ENCODE results near the gene KIAA1671. TPM values are rescaled to one million over a fixed set of nuclear protein-coding genes. Genes with fewer than 3 reads are reported as not detected.

Gene KIAA1671
- total RNA-seq, 1 experiment from 2014 or later, result 18.6 TPM

DNA sequence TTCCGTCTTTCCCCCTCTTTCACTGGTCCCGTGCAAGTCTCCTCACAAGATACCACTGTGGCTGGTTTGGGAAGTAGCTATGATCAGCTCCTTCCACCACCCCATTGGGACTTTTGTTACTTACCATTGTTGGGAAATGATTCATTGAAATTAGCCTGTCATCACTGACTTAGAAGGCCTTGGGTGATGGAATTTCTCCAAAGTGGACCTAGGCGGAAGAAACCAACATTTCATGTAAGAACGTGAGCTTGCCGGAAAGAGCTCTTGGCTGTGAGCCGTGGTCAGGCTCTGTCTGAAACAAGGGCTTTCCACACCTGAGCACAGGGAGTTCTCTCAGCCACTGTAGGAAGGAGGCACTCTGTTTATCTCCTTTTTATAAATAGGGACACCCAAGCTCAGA is 223.7 kb downstream of the KIAA1671 start:
- Histone ChIP-seq H3K36me3 (ENCODE audit: low read depth, low read length) (no peaks in the 10 kb centered on the region), H3K4me2 (ENCODE audit: low read length) (no peak overlapping the region), H4K20me1 (ENCODE audit: low read length) (no peaks in the 10 kb centered on the region), H3K4me1 (ENCODE audit: insufficient read depth, low read length) (no peaks in the 10 kb centered on the region), H2AFZ (ENCODE audit: low read length) (no peak overlapping the region), H3K27me3 (ENCODE audit: low read length) (no peaks in the 10 kb centered on the region), H3K79me2 (ENCODE audit: low read length) (no peaks in the 10 kb centered on the region), H3K9me2 (replicated peaks; ENCODE audit: low read length) (no peaks in the 10 kb centered on the region), H3F3A (ENCODE audit: low read length, unreplicated experiment) (no peaks in the 10 kb centered on the region), H3K9me3 (ENCODE audit: low read length) (no peaks in the 10 kb centered on the region), H3K27ac (ENCODE audit: low read length) (no peak overlapping the region), H3K4me3 (ENCODE audit: low read length) (no peak overlapping the region), H3K9ac (ENCODE audit: low read length) (no peak overlapping the region)
- ChIA-PET POLR2A (ENCODE audit: unreplicated experiment) (no interaction called here), CTCF (no interaction called here)
- intact Hi-C loops (cut with micrococcal nuclease), result no loop called here
- no peak for DNase-seq
- TF ChIP-seq, protein P1, sequence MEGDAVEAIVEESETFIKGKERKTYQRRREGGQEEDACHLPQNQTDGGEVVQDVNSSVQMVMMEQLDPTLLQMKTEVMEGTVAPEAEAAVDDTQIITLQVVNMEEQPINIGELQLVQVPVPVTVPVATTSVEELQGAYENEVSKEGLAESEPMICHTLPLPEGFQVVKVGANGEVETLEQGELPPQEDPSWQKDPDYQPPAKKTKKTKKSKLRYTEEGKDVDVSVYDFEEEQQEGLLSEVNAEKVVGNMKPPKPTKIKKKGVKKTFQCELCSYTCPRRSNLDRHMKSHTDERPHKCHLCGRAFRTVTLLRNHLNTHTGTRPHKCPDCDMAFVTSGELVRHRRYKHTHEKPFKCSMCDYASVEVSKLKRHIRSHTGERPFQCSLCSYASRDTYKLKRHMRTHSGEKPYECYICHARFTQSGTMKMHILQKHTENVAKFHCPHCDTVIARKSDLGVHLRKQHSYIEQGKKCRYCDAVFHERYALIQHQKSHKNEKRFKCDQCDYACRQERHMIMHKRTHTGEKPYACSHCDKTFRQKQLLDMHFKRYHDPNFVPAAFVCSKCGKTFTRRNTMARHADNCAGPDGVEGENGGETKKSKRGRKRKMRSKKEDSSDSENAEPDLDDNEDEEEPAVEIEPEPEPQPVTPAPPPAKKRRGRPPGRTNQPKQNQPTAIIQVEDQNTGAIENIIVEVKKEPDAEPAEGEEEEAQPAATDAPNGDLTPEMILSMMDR (conservative IDR thresholded peaks at IDR 0.05; ENCODE audit: low read depth, low read length), result no peak
- TF ChIP-seq EZH2phosphoT487 (IDR thresholded peaks at IDR 0.05; ENCODE audit: borderline replicate concordance, low read length) (no peak), EZH2 (IDR thresholded peaks at IDR 0.05; ENCODE audit: low read length, unreplicated experiment) (no peak)
- ATAC-seq, result no peak
- no TSS peak for BruUV-seq (replicated peaks)

DNA sequence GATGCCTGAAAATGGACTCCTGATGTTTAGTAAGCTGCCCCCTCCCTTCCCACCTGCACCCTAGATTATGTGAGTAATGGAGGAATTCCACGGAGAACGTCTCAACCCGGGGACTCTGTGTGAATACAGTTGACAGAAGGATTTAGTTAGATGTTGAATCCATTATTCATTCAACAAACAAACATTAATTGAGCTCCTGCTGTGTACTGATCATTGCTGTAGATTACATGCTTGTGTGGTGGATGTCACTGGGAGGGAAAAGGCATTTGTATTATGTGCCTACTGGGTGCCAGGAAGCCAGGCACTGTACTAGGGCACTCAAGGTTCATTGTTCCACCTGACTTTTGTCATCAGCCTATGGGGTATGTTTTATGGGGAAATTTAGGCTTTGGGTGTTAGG is 224.3 kb downstream of the KIAA1671 start:
- H3K27ac ChIP-seq (ENCODE audit: low read length), result no peak overlapping the region
- POLR2A ChIA-PET (ENCODE audit: unreplicated experiment), result no interaction called here
- H3F3A ChIP-seq (ENCODE audit: low read length, unreplicated experiment), result no peaks in the 10 kb centered on the region
- H4K20me1 ChIP-seq (ENCODE audit: low read length), result no peaks in the 10 kb centered on the region
- H3K9ac ChIP-seq (ENCODE audit: low read length), result no peak overlapping the region
- no peak for DNase-seq
- H3K9me2 ChIP-seq (replicated peaks; ENCODE audit: low read length), result no peaks in the 10 kb centered on the region
- H3K36me3 ChIP-seq (ENCODE audit: low read depth, low read length), result no peaks in the 10 kb centered on the region
- TF ChIP-seq EZH2phosphoT487 (IDR thresholded peaks at IDR 0.05; ENCODE audit: borderline replicate concordance, low read length) (no peak), EZH2 (IDR thresholded peaks at IDR 0.05; ENCODE audit: low read length, unreplicated experiment) (no peak)
- TF ChIP-seq, protein P1 (conservative IDR thresholded peaks at IDR 0.05; ENCODE audit: low read depth, low read length), result no peak
- H3K9me3 ChIP-seq (ENCODE audit: low read length), result no peaks in the 10 kb centered on the region
- H3K4me3 ChIP-seq (ENCODE audit: low read length), result no peak overlapping the region
- no peak overlapping the region for H2AFZ ChIP-seq (ENCODE audit: low read length)
- no peak for ATAC-seq
- H3K4me1 ChIP-seq (ENCODE audit: insufficient read depth, low read length), result no peaks in the 10 kb centered on the region
- H3K4me2 ChIP-seq (ENCODE audit: low read length), result no peak overlapping the region
- no peaks in the 10 kb centered on the region for H3K79me2 ChIP-seq (ENCODE audit: low read length)
- intact Hi-C loops (cut with micrococcal nuclease), result no loop called here
- H3K27me3 ChIP-seq (ENCODE audit: low read length), result no peaks in the 10 kb centered on the region
- BruUV-seq (replicated peaks), result no TSS peak
- CTCF ChIA-PET, result no interaction called here

DNA sequence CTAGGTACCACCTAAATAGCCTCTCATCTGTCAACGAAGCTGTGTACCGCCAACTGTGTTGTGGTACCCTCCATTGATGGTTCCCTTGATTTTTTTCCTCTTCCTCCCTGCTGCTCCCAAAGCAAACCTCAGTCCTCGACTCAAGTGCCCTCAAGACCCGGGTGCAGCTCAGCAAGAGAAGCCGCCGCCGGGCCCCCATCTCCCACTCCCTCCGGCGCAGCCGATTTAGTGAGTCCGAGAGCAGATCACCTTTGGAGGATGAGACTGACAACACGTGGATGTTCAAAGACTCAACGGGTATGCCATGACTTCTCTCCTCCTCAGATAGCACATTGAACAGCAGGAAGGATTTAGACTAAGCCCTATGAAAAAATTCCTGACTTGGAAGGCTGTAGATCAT is 224.7 kb downstream of the KIAA1671 start:
- Histone ChIP-seq H3K4me1 (ENCODE audit: insufficient read depth, low read length) (no peaks in the 10 kb centered on the region), H2AFZ (ENCODE audit: low read length) (no peak overlapping the region), H3K27ac (ENCODE audit: low read length) (no peak overlapping the region), H3F3A (ENCODE audit: low read length, unreplicated experiment) (no peaks in the 10 kb centered on the region), H3K27me3 (ENCODE audit: low read length) (no peaks in the 10 kb centered on the region), H4K20me1 (ENCODE audit: low read length) (no peaks in the 10 kb centered on the region), H3K79me2 (ENCODE audit: low read length) (no peaks in the 10 kb centered on the region), H3K9ac (ENCODE audit: low read length) (no peak overlapping the region), H3K4me2 (ENCODE audit: low read length) (no peak overlapping the region), H3K9me3 (ENCODE audit: low read length) (no peaks in the 10 kb centered on the region), H3K9me2 (replicated peaks; ENCODE audit: low read length) (no peaks in the 10 kb centered on the region), H3K36me3 (ENCODE audit: low read depth, low read length) (no peaks in the 10 kb centered on the region), H3K4me3 (ENCODE audit: low read length) (no peak overlapping the region)
- DNase-seq (no peak), ATAC-seq (no peak)
- POLR2A ChIA-PET (ENCODE audit: unreplicated experiment), result no interaction called here
- no TSS peak for BruUV-seq (replicated peaks)
- intact Hi-C loops (cut with micrococcal nuclease), result no loop called here
- CTCF ChIA-PET, result no interaction called here
- no peak for TF ChIP-seq EZH2phosphoT487 (IDR thresholded peaks at IDR 0.05; ENCODE audit: borderline replicate concordance, low read length)
- TF ChIP-seq, protein P1 (conservative IDR thresholded peaks at IDR 0.05; ENCODE audit: low read depth, low read length), result no peak
- no peak for TF ChIP-seq EZH2 (IDR thresholded peaks at IDR 0.05; ENCODE audit: low read length, unreplicated experiment)
